Cardiac muscle cell (in vitro differentiated cells and primary cell): ENCODE data around the gene PSG4. TPM values are rescaled to one million over a fixed set of nuclear protein-coding genes. Genes with fewer than 3 reads are reported as not detected.
A peak's percentile ranks its signal among the peaks of the same experiment; 100 is the strongest.
"Not testable (repeated sequence)": the region's sequence is repeated elsewhere in the genome, so short reads cannot be mapped to it uniquely, and the experiment has no call there.

Source experiments
- DNase-seq, 2 donors: peaks; one replicate each; pipeline versions ENCODE4 v3.0.0 to v3.0.0-alpha.2; 2010 to 2017; ENCODE audit warnings: low read depth in 1 of 2, low spot score in 1 of 2
- H3K27ac ChIP-seq: fragments of 200-600 bp; sonication (generic); 2 replicates; pipeline ENCODE4 v1.5.1; 2016
- H3K27me3 ChIP-seq: fragments of 200-600 bp; sonication (generic); 2 replicates; pipeline ENCODE4 v1.6.0; 2016; ENCODE audit warnings: control low read depth
- H3K36me3 ChIP-seq: fragments of 200-600 bp; sonication (generic); 2 replicates; pipeline ENCODE4 v1.5.1; 2016; ENCODE audit warnings: control low read depth
- H3K4me1 ChIP-seq: fragments of 200-600 bp; sonication (generic); 2 replicates; pipeline ENCODE4 v1.8.1; 2017; ENCODE audit warnings: low read depth, mild to moderate bottlenecking, mixed run types
- H3K4me3 ChIP-seq: fragments of 200-600 bp; sonication (generic); 2 replicates; pipeline ENCODE4 v1.5.1; 2016; ENCODE audit warnings: mild to moderate bottlenecking
- H3K9me3 ChIP-seq: fragments of 200-600 bp; sonication (generic); 2 replicates; pipeline ENCODE4 v1.5.1; 2017; ENCODE audit warnings: low read depth, mild to moderate bottlenecking, control low read depth
- polyA plus RNA-seq: library from polyadenylated mRNA; unstranded; fragments of >200 nt; fragmentation: Nextera tagmentation; extraction: Ambion mirVana; gene quantifications from 2 replicates; pipeline ENCODE4 v1.2.1, GENCODE V29; 2016
- total RNA-seq: library from RNA; depleted of rRNA; stranded (reverse); fragments of >200 nt; gene quantifications from 2 replicates; pipeline ENCODE4 v1.2.3, GENCODE V29; 2016
- TF ChIP-seq, protein P1 (sequence below): IDR thresholded peaks from 2 replicates; pipeline ENCODE4 v1.5.1; 2012; ENCODE audit warnings: low read depth, mild to moderate bottlenecking, low read length

PSG4 gene
- not detected in 2 replicates for total RNA-seq
- not detected in 2 replicates for polyA plus RNA-seq

- not testable (repeated sequence) for DNase-seq, H3K36me3 ChIP-seq, H3K27me3 ChIP-seq, H3K4me3 ChIP-seq, H3K27ac ChIP-seq, H3K9me3 ChIP-seq, H3K4me1 ChIP-seq
These were observed at the start of gene PSG4 for GRCh38 chr19:43205471-43206105. TSS of gene PSG4 (minus strand) at chr19:43205638. CDS start at chr19:43205536, 102 bp downstream.

- DNase-seq, H3K4me1 ChIP-seq, H3K27ac ChIP-seq, H3K27me3 ChIP-seq, H3K4me3 ChIP-seq, H3K36me3 ChIP-seq, H3K9me3 ChIP-seq: not testable (repeated sequence)
These were observed 46.0 kb upstream of the PSG4 start for GRCh38 chr19:43251428-43251827.

GRCh38 chr19:43250296-43250695 is 44.9 kb upstream of the PSG4 start:
- not testable (repeated sequence) for H3K27me3 ChIP-seq, H3K4me1 ChIP-seq

DNA sequence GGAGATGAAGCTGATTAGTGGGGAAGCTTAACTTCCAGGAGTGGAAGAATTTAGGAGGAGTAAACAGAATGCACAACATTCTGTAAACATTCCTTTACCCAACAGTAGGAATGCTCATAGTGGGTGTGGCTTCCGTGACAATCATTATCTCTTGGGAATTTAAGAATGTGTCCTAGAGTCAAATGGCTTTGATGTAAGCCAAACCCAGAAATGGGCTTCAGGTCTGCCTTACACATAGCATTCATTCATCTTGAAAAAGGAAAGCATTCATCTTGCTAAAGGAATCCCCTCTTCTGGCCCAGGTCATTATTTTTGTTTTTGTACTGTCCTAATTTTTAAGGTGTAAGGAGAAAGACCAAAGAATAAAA is 43.2 kb upstream of the PSG4 start:
- H3K27me3 ChIP-seq, H3K4me3 ChIP-seq, DNase-seq, H3K36me3 ChIP-seq, H3K27ac ChIP-seq, H3K9me3 ChIP-seq, H3K4me1 ChIP-seq: not testable (repeated sequence)

More at GRCh38 chr19:43250296-43250695, 44.9 kb upstream of the PSG4 start:
- H3K36me3 ChIP-seq, H3K4me3 ChIP-seq, H3K9me3 ChIP-seq, DNase-seq, H3K27ac ChIP-seq: not testable (repeated sequence)

- not testable (repeated sequence) for H3K36me3 ChIP-seq, H3K4me3 ChIP-seq, H3K9me3 ChIP-seq, H3K27ac ChIP-seq, H3K27me3 ChIP-seq, H3K4me1 ChIP-seq, DNase-seq
These were observed 41.9 kb upstream of the PSG4 start for GRCh38 chr19:43247243-43247880.

DNA sequence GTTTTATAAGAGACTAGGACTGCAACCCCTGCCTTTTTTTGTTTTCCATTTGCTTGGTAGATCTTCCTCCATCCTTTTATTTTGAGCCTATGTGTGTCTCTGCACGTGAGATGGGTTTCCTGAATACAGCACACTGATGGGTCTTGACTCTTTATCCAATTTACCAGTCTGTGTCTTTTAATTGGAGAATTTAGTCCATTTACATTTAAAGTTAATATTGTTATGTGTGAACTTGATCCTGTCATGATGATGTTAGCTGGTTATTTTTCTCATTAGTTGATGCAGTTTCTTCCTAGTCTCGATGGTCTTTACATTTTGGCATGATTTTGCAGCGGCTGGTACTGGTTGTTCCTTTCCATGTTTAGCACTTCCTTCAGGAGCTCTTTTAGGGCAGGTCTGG is 40.4 kb upstream of the PSG4 start:
- not testable (repeated sequence) for H3K27ac ChIP-seq, H3K27me3 ChIP-seq, H3K36me3 ChIP-seq, H3K4me3 ChIP-seq, H3K9me3 ChIP-seq, H3K4me1 ChIP-seq, DNase-seq

- not testable (repeated sequence) for H3K4me1 ChIP-seq, H3K9me3 ChIP-seq, DNase-seq, H3K36me3 ChIP-seq, H3K4me3 ChIP-seq, H3K27ac ChIP-seq, H3K27me3 ChIP-seq
These were observed 36.8 kb upstream of the PSG4 start for GRCh38 chr19:43242211-43242610.

GRCh38 chr19:43238213-43238612 is 32.8 kb upstream of the PSG4 start:
- H3K36me3 ChIP-seq, H3K9me3 ChIP-seq, H3K4me3 ChIP-seq, H3K27me3 ChIP-seq, DNase-seq, H3K27ac ChIP-seq, H3K4me1 ChIP-seq: not testable (repeated sequence)

DNA sequence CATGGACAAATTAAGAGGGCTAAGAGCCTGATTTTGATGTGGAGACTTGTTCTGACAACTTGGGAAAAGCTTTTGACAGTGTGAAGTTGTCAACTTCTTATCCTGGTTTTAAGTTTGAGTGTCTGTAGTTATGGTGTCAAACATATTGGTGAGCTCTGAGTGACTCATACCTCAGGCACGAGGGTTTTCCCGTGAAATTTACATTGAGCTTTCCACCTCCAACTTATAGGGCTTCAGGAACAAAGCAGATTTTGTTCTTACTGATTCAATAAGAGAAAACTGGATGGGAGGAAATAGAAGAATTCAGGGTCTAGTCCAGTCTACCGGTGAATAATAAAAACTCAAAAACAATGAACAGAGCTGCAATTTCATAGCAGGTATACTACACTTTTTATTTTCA is 30.2 kb upstream of the PSG4 start:
- H3K27me3 ChIP-seq, H3K27ac ChIP-seq, H3K36me3 ChIP-seq, H3K4me1 ChIP-seq, H3K4me3 ChIP-seq, DNase-seq, H3K9me3 ChIP-seq: not testable (repeated sequence)

DNA sequence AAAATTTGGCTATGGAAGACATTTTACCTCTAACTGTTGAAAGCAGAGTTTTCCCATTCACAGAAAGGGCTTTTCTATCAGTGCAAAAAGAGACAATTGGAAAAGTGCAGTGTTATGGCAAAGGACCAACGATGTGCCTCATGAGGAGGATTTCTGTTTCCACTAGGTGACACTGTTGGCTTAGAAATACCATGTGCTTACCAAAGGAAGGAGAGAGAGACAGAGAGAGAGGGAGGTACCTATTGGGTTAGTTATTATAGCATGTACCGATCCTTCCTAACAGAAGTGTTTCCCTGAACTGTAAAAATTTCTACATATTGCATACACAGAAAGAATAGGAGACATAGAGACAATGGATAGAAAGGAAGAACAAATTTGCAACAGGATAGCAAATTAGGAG is 23.9 kb upstream of the PSG4 start:
- DNase-seq, result peak in 1 of 2 donors; percentile 6
- H3K9me3 ChIP-seq, result no peaks in the 10 kb centered on the region
- H3K36me3 ChIP-seq, result no peaks in the 10 kb centered on the region
- TF ChIP-seq, protein P1, sequence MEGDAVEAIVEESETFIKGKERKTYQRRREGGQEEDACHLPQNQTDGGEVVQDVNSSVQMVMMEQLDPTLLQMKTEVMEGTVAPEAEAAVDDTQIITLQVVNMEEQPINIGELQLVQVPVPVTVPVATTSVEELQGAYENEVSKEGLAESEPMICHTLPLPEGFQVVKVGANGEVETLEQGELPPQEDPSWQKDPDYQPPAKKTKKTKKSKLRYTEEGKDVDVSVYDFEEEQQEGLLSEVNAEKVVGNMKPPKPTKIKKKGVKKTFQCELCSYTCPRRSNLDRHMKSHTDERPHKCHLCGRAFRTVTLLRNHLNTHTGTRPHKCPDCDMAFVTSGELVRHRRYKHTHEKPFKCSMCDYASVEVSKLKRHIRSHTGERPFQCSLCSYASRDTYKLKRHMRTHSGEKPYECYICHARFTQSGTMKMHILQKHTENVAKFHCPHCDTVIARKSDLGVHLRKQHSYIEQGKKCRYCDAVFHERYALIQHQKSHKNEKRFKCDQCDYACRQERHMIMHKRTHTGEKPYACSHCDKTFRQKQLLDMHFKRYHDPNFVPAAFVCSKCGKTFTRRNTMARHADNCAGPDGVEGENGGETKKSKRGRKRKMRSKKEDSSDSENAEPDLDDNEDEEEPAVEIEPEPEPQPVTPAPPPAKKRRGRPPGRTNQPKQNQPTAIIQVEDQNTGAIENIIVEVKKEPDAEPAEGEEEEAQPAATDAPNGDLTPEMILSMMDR, result no peak
- no peak overlapping the region for H3K27ac ChIP-seq
- no peaks in the 10 kb centered on the region for H3K4me1 ChIP-seq
- H3K27me3 ChIP-seq, result no peaks in the 10 kb centered on the region
- no peak overlapping the region for H3K4me3 ChIP-seq

GRCh38 chr19:43228730-43229129 is 23.3 kb upstream of the PSG4 start:
- not testable (repeated sequence) for H3K36me3 ChIP-seq, H3K9me3 ChIP-seq, H3K4me3 ChIP-seq, H3K27ac ChIP-seq, H3K27me3 ChIP-seq, H3K4me1 ChIP-seq
- DNase-seq, result peak in 1 of 2 donors; percentile 3

- not testable (repeated sequence) for H3K4me3 ChIP-seq, H3K36me3 ChIP-seq, H3K9me3 ChIP-seq, H3K27ac ChIP-seq, H3K4me1 ChIP-seq, H3K27me3 ChIP-seq, DNase-seq
These were observed 21.5 kb upstream of the PSG4 start for GRCh38 chr19:43226986-43227385.
